Measurements from ENCODE around the gene BEND7.

BEND7 gene

GRCh38 chr10:13528875-13529713 lies at the start of gene BEND7:
TSS of gene BEND7 (minus strand) at chr10:13529014. CDS start at chr10:13528533, 481 bp downstream.
- TF ChIP-seq, protein P1, sequence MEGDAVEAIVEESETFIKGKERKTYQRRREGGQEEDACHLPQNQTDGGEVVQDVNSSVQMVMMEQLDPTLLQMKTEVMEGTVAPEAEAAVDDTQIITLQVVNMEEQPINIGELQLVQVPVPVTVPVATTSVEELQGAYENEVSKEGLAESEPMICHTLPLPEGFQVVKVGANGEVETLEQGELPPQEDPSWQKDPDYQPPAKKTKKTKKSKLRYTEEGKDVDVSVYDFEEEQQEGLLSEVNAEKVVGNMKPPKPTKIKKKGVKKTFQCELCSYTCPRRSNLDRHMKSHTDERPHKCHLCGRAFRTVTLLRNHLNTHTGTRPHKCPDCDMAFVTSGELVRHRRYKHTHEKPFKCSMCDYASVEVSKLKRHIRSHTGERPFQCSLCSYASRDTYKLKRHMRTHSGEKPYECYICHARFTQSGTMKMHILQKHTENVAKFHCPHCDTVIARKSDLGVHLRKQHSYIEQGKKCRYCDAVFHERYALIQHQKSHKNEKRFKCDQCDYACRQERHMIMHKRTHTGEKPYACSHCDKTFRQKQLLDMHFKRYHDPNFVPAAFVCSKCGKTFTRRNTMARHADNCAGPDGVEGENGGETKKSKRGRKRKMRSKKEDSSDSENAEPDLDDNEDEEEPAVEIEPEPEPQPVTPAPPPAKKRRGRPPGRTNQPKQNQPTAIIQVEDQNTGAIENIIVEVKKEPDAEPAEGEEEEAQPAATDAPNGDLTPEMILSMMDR (IDR thresholded peaks at IDR 0.05; ENCODE audit: low read depth, low read length, missing control alignments): no peak
- peak within 1 kb of the TSS; percentile 54 for H3K4me3 ChIP-seq (ENCODE audit: low read depth, low read length)
- no peak for DNase-seq (ENCODE audit: low read depth)
- in situ Hi-C loops (cut with HindIII; ENCODE audit: low sequenced_read_pairs): loop anchor here (5.0 kb wide), 1 partner anchor 62 kb away; no protein-coding TSS in a partner anchor

GRCh38 chr10:13573960-13574359 lies 45.1 kb upstream of the BEND7 start:
- no peak for DNase-seq (ENCODE audit: low read depth)
- TF ChIP-seq, protein P1 (IDR thresholded peaks at IDR 0.05; ENCODE audit: low read depth, low read length, missing control alignments): no peak
- in situ Hi-C loops (cut with HindIII; ENCODE audit: low sequenced_read_pairs): no loop called here
- no peak overlapping the region for H3K4me3 ChIP-seq (ENCODE audit: low read depth, low read length)

GRCh38 chr10:13571541-13571940 lies 42.7 kb upstream of the BEND7 start:
- no peak for DNase-seq (ENCODE audit: low read depth)
- in situ Hi-C loops (cut with HindIII; ENCODE audit: low sequenced_read_pairs): no loop called here
- TF ChIP-seq, protein P1 (IDR thresholded peaks at IDR 0.05; ENCODE audit: low read depth, low read length, missing control alignments): no peak
- H3K4me3 ChIP-seq (ENCODE audit: low read depth, low read length): no peak overlapping the region

- TF ChIP-seq, protein P1 (IDR thresholded peaks at IDR 0.05; ENCODE audit: low read depth, low read length, missing control alignments): no peak
- H3K4me3 ChIP-seq (ENCODE audit: low read depth, low read length): no peak overlapping the region
- DNase-seq (ENCODE audit: low read depth): no peak
- in situ Hi-C loops (cut with HindIII; ENCODE audit: low sequenced_read_pairs): no loop called here
These were observed 38.2 kb upstream of the BEND7 start for GRCh38 chr10:13567030-13567429.

DNA sequence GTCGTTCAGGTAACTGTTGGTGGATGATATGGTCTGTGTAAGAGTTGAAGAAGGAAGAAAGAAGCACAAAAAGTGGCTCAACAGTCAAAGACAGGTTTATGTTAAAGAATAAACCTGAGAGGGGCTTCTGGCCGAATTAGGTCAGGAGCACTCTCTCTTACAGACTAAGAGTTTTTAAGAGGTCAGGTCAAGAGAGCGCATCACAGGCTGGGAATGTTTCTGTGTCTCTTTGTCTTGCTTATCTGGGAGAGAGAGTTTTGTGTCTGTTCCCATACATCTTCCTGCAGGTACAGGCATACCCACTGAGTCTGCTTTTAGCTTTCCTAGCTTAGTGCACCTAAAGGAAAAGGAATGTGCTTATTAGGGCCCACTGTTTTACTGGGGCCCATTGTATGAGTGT lies 35.8 kb upstream of the BEND7 start:
- TF ChIP-seq, protein P1 (IDR thresholded peaks at IDR 0.05; ENCODE audit: low read depth, low read length, missing control alignments): no peak
- no peak for DNase-seq (ENCODE audit: low read depth)
- H3K4me3 ChIP-seq (ENCODE audit: low read depth, low read length): no peak overlapping the region
- in situ Hi-C loops (cut with HindIII; ENCODE audit: low sequenced_read_pairs): no loop called here

GRCh38 chr10:13563481-13564445 lies 34.9 kb upstream of the BEND7 start:
- no peak for DNase-seq (ENCODE audit: low read depth)
- H3K4me3 ChIP-seq (ENCODE audit: low read depth, low read length): no peak overlapping the region
- in situ Hi-C loops (cut with HindIII; ENCODE audit: low sequenced_read_pairs): no loop called here
- TF ChIP-seq, protein P1 (IDR thresholded peaks at IDR 0.05; ENCODE audit: low read depth, low read length, missing control alignments): no peak

All from astrocyte of the cerebellum (primary cell).